Activated T-cell treated with anti-CD3 and anti-CD28 coated beads for 4 hours (primary cell): ENCODE results near the gene ALDH1L2.
"Not testable (repeated sequence)": the region's sequence is repeated elsewhere in the genome, so short reads cannot be mapped to it uniquely, and the experiment has no call there.

Experiments used
- DNase-seq: peaks from one replicate; pipeline ENCODE4 v3.0.0-alpha.2; 2020

ALDH1L2 gene

DNA sequence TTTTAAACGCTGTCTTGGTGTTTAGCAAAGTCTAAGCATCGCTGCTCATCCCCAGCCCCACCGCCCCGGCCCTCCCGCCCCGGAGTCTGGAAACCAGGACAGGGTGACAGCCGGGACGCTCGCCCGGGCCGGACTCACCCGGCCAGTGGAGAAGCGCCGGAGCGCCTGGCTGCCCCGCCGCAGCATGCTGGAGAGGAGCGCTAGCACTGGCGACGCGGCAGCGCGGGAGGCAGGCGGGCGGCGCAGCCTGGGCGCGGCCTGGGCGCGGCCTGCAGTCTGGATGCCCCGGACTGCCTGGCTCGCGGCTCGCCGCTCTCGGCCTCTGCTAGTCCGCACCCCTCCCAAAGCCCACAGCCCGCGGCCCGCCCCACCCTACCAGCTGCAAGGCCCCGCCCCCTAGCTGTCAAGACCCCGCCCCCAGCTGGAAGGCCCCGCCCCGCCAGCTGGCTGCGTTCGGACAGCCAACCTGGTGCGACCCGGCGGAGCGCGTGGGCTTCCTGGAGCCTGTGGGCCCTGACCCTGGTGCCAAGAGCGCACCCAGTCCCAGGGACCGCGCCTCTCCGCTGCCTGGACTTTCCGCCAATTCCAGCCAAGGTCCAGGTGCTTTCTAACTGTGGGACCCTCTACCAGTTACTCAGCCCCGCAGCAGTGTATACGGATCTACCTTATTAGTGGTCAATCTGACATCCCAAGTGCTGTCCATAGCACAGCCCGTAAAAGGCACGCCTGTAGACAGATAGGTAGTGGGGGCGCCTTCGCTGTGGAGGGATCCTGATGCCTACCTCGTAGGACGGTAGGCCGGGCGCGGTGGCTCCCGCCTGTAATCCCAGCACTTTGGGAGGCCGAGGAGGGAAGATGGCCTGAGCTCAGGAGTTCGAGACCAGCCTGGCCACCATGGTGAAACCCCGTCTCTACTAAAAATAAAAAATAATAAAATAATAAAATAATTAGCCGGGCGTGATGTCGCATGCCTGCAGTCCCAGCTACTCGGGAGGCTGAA is at the start of gene ALDH1L2:
ALDH1L2 (minus strand) TSS at position 208 of the 1,000 bp plus-strand sequence; CDS start at position 186, 22 bp downstream.
- DNase-seq = peak; percentile 19

GRCh38 chr12:105120551-105120950 is 36.3 kb upstream of the ALDH1L2 start:
- DNase-seq = no peak

DNA sequence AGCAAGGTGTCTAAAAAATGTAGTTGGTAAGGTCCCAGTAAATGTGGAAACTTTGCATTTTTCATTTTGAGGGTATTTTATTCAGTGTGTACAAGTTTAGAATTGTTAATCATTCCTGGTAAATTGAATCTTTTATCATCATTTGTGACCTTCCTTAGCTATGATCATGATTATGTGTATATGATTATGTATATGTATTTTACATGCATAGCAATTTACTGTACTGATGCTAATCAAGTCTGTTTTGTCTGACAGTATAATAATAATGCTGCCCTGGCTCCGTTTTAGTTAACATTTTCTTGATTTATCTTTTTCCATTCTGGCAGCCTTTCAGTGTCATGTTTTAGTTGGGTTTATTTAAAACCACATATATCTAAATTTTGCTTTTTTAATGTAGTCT is 32.7 kb upstream of the ALDH1L2 start:
- DNase-seq = no peak

DNA sequence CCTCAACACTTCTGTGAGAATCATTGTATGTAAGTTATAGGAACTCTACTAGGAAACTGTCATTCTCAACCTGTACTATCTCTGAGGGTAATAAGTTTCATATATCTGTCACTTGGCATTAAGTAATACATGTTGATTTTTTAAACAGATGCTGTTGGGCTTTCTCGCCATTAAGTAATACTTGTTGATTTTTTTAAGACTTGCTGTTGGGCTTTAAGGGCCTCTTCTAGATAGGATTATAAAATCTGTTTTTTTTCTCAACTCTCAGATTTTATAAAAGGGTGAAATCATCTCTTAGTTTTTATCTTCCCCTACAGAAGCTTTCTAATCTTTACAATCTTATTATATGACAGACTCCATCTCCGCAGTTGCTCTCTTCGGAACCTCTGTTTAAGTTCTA is 28.8 kb upstream of the ALDH1L2 start:
- no peak for DNase-seq

GRCh38 chr12:105110851-105111250 is 26.6 kb upstream of the ALDH1L2 start:
- DNase-seq = no peak

DNA sequence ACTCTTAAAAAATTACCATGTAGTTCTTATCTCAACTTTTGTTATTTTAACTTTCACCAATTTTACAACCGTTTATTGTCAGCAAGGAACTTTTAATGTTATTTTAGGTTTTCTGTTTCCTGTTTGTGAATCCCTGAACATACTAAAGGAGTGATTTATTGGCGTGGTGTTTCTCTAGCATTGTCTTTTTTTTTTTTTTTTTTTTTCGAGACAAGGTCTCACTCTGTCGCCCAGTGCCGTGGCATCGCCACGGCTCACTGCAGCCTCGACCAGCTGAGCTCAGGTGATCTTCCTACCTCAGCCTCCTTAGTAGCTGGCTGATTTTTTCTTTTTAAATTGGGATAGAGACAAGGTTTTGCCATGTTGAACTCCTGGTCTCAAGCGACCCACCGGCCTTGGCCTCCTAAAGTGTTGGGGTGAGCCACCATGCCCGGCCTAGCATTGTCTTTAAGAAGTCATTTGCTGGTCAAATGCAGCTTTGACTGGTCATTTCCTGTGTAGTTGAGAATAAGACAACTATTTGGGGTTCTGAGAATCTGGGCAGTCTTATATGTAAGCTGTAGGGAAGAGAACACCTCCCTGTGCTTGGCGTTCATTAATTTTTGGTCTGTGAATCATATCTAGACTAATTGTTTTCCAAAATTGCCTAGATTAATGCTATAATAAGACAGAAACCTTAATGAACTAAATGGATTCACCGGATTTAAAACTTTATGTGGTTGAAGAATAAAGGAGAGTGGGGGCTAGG is 25.4 kb upstream of the ALDH1L2 start:
- no peak for DNase-seq

DNA sequence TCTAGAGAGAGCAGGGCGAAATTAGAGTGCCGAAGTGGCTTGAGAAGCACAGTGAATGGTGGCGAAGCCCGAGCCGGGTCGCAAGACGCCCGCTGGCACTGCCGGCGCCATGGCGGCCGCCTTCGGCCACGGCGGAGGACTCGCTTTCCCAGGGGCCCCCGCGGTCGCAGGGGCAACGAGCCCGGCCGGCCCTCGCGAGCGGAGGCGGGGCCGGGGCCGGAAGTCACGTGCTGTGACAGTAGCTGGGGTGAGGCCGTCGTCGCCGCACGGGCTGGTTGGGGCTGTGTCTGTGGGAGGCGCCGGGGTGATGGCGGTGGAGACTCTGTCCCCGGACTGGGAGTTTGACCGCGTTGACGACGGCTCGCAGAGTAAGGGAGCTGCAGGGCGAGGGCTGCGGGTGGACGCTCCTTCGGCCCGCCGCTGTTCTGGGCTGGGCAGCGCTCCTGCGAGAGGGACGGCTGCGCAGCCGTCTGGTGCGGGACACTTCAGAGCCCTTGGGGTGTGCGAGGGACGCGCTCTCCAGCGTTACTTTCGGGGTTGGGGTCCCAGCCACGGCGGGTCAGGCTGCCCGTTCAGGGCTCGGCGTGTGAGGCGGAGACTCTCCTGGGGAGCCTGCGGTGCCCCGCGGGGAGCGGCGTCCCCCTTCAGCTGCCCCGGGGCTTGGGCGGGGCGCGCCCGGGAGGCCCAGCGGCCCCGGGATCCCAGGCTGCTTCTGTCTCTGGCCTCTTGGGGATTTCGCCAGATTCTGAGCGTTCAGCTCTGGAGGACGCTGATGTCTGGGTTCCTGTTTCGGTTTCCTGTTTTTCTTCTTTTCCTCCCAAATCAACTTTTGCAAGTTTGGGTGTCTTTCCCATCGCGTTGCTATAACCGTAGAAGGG is 23.5 kb upstream of the ALDH1L2 start, which contains the start of gene WASHC4:
WASHC4 (plus strand) TSS at position 238 of the 878 bp plus-strand sequence; CDS start at position 308, 70 bp downstream.
- peak; percentile 87 for DNase-seq

- DNase-seq = no peak
Measured at GRCh38 chr12:105107171-105107493, 22.9 kb upstream of the ALDH1L2 start.

- DNase-seq = no peak
Measured at GRCh38 chr12:105106621-105107020, 22.4 kb upstream of the ALDH1L2 start.

GRCh38 chr12:105104762-105105161 is 20.5 kb upstream of the ALDH1L2 start:
- no peak for DNase-seq

DNA sequence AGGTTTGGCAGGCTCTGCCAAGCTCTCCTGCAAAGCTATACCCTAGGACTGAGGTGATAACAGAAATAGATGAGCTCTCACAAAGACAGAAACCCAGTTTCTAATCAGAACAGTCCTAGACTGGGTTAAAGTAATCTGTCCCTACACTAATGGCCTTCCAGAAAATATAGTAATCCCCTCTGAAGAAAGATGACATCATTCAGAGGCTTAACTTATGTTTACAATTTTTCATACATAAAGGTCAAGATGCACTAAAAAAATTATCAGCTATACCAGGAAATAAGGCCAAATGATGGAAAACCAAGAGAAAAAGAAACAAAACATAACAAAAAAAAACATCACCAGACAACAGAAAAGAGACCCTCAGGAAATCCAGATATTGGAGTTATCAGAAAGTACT is 18.4 kb upstream of the ALDH1L2 start:
- DNase-seq = no peak

GRCh38 chr12:105100998-105101397 is 16.7 kb upstream of the ALDH1L2 start:
- DNase-seq = no peak

- no peak for DNase-seq
Measured at GRCh38 chr12:105100207-105100985, 16.1 kb upstream of the ALDH1L2 start.

DNA sequence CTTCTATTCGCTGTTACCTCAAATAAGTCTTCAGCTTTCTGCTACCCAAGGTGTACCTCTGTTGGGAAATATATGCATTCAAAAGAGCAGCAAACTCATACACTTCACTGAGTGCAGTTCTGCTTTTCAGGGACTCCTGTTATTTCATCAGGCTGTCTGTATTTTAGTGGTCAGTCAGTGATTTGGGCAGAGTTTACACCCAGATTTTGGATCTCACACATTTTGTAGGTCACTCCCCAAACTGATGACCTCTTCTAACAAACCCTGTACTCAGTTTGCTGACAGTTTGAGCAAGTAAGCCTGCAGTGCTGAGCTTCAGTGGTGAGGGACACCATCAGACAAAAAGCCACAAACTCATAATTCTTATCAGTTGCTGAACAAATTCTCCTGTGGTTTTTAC is 15.1 kb upstream of the ALDH1L2 start:
- DNase-seq = no peak

GRCh38 chr12:105095338-105095737 is 11.1 kb upstream of the ALDH1L2 start:
- not testable (repeated sequence) for DNase-seq

GRCh38 chr12:105092336-105092735 is 8.1 kb upstream of the ALDH1L2 start:
- DNase-seq = no peak

- DNase-seq = no peak
Measured at GRCh38 chr12:105091476-105092206, 7.4 kb upstream of the ALDH1L2 start.

DNA sequence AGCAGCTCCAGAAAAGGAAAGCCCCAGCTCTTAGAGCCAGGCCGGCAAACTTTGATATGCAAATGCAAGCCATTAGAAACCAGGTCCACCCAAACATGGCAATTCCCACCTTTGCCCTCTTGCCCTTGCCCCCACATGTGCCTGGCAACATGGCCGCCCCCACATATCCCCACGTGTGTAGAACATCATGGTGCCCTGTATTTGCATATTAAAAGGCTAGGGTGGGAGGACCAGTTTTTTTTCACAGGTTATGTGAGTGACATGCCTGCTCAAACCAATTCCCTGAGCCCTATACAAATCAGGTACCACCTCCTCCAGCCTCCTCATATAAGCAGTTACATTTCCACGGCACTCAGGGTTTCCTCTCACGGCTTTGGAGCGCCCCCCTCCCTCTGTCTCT is 6.1 kb upstream of the ALDH1L2 start:
- DNase-seq = no peak

DNA sequence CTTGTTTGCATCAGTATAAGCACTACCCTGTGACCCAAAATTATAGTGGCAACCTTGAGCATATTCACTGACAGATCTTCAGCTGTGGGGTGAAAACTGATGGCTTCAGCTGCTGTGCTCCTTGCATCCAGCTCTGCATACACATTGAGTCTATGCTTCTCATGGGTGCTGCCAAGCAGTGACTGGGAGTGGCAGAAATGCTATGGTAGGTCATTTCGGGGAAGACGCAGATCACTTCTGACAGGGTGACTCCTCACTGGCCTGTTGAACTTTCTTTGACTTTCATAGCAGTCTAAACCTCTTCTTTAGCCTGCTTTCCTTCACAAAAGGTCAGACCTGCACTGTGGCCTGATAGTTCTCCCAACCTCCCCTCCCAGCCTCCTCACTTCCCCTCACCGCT is 5.6 kb upstream of the ALDH1L2 start:
- no peak for DNase-seq

- no peak for DNase-seq
Measured at GRCh38 chr12:105085501-105085900, 1.2 kb upstream of the ALDH1L2 start.

- no peak for DNase-seq
Measured at GRCh38 chr12:105083551-105084105, 630 bp downstream of the ALDH1L2 start.
